Cardiac fibroblast (primary cell): Measurements from ENCODE around the gene GPC6.

Experiments
- DNase-seq, 2 donors: peaks; one replicate each; pipeline versions ENCODE4 v3.0.0 to v3.0.0-alpha.2; 2010; ENCODE audit warnings: low read depth in 2 of 2
- H3K4me3 ChIP-seq, 2 donors: replicated peaks in 1 of 2; 1 replicate in 1 of 2; 2 replicates in 1 of 2; pipeline ENCODE4 v1.5.1; 2011; ENCODE audit warnings: low read depth in 2 of 2, low read length in 2 of 2, mild to moderate bottlenecking in 2 of 2, moderate library complexity in 1 of 2
- TF ChIP-seq, protein P1 (sequence below): IDR thresholded peaks from one replicate; pipeline ENCODE4 v1.5.1; 2011; ENCODE audit warnings: low read depth, mild to moderate bottlenecking, low read length, inconsistent platforms

Gene GPC6

DNA sequence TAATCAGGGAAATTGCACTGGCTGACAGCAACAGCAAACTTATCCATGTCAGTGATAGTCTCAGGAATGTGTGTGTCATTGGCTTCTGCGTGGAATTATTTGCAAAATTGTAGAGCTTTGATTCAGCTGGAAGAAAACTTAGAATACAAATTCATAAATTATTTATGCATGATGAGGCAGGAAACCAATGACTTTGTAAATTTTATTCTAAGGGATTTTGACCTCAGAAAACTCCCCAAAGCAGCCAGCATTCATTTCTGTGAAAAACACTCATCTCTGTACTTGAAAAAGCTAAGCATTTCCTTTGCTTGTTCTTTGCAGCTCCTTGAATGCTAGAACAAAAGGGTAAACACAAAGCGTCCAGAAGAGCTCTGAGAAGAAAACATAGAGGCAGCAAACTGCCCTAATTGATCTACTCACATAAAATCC is 1090.5 kb downstream of the GPC6 start:
- DNase-seq = peak; percentile 32 to 65
- H3K4me3 ChIP-seq = no peak overlapping the region
- TF ChIP-seq, protein P1, sequence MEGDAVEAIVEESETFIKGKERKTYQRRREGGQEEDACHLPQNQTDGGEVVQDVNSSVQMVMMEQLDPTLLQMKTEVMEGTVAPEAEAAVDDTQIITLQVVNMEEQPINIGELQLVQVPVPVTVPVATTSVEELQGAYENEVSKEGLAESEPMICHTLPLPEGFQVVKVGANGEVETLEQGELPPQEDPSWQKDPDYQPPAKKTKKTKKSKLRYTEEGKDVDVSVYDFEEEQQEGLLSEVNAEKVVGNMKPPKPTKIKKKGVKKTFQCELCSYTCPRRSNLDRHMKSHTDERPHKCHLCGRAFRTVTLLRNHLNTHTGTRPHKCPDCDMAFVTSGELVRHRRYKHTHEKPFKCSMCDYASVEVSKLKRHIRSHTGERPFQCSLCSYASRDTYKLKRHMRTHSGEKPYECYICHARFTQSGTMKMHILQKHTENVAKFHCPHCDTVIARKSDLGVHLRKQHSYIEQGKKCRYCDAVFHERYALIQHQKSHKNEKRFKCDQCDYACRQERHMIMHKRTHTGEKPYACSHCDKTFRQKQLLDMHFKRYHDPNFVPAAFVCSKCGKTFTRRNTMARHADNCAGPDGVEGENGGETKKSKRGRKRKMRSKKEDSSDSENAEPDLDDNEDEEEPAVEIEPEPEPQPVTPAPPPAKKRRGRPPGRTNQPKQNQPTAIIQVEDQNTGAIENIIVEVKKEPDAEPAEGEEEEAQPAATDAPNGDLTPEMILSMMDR = no peak

DNA sequence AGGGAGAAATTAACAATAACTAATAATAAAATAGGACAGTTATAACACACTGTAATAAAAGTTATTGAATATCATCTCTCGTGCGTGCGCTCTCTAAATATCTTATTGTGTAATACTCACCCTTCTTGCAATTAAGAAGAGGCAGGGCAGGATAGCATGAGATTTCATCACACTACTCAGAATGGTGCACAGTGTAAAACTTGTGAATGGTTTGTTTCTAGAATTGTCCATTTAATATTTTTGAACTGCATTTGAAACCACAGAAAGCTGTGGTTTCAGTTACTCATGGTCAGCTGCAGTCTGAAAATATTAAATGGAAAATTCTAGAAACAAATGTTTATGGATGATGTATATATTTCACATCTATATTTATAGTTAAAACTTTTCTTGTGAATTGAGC is 1091.8 kb downstream of the GPC6 start:
- H3K4me3 ChIP-seq = no peak overlapping the region
- TF ChIP-seq, protein P1 = no peak
- DNase-seq = peak in 1 of 2 donors; percentile 38

DNA sequence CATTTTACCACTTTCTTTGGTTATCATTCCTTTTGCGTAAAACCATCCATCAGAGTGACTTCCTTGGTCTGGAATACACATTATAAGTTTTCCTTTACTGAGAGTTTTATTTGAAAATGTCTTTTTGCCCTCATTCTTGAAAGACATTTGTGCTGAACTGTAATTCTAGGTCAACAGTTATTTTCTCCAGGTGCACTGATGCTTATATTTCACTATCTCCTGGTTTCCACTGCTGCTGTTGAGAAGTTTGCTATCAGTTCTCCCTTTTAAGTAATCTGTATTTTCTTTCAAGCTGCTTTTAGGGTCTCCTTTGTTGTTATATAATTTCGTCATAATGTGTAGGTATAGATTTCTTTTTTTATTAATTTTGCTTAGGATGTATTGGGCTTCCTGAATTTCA is 1092.9 kb downstream of the GPC6 start:
- no peak overlapping the region for H3K4me3 ChIP-seq
- TF ChIP-seq, protein P1 = no peak
- DNase-seq = no peak

DNA sequence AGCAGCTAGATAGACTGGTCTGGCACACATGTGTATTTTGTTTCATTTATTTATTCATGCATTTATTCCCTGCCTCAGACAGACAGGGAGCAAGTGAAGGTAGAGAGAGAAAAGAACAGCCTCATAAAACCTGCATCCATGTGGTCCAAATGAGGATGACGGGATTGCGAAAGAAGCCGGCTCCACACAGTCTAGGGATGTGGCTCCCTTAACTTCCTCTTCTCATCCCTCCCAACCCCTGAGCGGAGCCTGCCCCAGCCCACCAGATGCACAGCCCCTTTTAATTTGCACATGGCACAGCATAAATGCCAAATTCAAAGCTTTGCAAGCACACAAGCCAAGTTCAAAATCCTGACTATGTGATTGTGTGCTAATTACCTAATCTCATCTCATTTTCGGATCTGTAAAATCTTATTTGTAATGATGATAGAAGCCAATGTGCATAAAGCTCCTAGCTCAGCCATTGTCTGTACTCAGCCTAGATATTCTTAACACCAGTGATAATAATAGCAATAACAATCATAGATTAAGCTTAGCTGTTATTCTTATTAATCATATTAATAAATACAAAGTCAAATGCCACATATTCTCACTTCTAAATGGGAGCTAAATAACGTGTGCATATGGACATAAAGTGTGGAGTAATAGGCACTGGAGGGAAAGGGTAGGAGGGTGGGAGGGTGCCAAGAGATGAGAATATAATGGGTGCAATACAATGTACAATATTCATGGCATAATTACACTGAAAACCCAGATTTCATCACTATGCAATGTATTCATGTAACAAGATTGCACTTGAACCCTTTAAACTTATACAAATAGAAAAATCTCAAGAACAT is 1096.5 kb downstream of the GPC6 start:
- DNase-seq = no peak
- TF ChIP-seq, protein P1 = no peak
- no peak overlapping the region for H3K4me3 ChIP-seq

DNA sequence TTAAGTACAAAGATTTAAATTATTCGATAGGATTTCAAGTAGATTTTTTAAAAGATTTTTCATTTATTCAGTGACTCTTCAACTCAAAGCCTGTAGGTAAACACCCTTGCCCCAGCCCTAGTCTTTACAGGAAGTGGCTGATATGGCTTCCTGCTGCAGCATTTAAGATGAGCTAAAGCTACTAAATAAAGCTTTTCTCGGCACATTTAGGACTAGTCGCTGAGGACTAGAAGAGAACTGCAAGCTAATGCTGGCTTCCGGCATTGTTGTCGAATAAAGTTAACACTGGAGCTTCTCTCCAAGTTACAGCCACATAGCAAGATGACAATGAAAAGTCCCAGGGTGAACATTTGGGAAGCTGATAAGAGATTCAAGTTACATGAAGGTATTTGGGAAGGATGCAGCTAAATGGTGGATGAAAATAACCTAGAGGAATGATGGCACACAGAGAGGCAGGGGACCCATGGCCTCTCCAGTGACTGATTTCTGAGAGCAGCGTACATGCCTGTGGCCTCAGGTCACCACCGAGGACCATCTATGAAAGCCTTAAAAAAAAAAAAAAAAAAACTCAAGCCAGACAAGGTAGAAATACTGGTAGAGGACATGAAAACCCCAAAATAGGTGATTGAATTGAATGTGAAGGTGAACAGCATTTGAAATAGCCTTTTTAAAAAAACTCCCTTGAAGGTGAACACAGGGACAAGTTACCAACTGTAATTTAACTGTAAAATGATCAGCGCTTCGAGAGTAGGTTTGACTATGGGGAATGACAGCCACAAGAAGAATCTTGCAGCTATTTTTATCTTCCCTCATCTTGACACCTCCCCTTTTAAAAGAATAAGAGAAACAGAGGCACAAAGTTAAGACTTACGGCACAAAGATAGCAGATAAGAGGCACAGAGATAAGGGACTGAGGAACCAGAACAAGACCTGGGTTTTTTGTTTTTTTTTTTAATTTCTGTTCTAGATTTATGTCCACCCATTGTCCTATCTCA is 1097.5 kb downstream of the GPC6 start:
- DNase-seq = no peak
- TF ChIP-seq, protein P1 = no peak
- no peak overlapping the region for H3K4me3 ChIP-seq

DNA sequence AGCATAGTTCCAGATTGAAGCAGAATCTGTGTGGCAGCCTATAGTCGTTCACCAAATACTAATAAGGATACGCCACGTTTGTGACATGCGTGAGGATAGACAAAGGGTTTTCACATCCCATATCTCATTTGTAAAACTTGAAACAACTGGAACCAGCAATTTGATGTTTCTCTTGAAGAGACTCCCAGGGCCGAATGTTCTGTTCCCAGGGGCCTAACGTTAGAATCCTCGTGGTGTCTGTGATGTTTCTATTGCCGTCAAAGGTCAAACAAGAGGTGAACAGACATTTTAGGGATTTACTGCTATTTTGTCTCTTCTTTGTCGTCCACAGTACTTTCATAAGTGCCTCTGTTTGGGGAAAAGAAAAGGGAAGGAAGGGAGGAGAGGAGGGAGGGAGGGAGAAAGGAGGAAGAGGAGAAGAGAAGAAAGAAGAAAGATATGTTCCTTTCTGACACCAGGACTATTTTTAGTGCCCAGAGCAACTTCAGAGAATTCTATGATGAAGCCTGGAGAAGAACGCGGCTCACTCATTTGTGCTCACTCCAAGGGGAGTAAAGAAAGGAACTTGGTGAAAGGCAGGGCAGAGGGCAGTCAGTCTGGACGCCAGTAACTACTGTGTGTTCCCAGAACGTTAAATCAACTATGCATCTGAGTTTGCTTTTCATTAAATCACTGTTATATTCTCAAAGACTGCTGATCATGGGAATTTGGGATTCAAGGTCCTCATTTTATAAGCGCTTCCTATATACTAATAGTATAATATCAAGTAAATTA is 1098.3 kb downstream of the GPC6 start:
- H3K4me3 ChIP-seq = no peak overlapping the region
- TF ChIP-seq, protein P1 = no peak
- DNase-seq = no peak
